Hematopoietic multipotent progenitor cell treated with erythropoietin and hydrocortisone succinate and interleukin-3 and kit ligand, for 4 days (in vitro differentiated cells): ENCODE data around the gene FAM219A.

Source experiments
- DNase-seq: peaks from one replicate; pipeline ENCODE4 v3.0.0-alpha.2; 2015

Gene FAM219A

GRCh38 chr9:34458013-34458958 is at the start of gene FAM219A, which contains the start of gene DNAI1:
FAM219A (minus strand) TSS chr9:34458570; CDS start chr9:34458263, 307 bp downstream.
DNAI1 (plus strand) TSS chr9:34458805; CDS start chr9:34459006, 201 bp downstream.
- DNase-seq = peak; percentile 99

- DNase-seq = no peak
Observed at GRCh38 chr9:34507966-34508365, 49.6 kb upstream of the FAM219A start.

DNA sequence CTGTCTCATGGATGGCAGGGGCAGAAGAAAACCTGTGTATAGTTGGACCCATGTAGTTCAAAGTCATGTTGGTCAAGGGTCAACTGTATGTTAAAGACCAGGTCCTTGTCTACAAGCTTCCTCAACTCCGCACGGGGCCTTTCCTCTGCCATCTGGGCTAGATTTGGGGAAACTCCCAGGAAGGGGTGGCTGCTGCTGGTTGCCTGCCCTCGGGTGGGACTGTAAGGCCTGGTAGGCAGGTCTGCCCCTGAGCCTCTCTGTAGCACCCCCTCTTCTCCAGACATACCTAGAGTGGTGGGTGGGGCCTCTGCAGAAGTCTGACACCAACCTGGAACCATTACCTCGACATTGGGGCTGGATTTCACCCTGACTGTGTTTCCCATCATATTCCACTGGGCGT is 49.2 kb upstream of the FAM219A start:
- DNase-seq = no peak

- no peak for DNase-seq
Observed at GRCh38 chr9:34506623-34507022, 48.3 kb upstream of the FAM219A start.

- no peak for DNase-seq
Observed at GRCh38 chr9:34505370-34506120, 47.2 kb upstream of the FAM219A start.

GRCh38 chr9:34503406-34503805 is 45.0 kb upstream of the FAM219A start:
- no peak for DNase-seq

DNA sequence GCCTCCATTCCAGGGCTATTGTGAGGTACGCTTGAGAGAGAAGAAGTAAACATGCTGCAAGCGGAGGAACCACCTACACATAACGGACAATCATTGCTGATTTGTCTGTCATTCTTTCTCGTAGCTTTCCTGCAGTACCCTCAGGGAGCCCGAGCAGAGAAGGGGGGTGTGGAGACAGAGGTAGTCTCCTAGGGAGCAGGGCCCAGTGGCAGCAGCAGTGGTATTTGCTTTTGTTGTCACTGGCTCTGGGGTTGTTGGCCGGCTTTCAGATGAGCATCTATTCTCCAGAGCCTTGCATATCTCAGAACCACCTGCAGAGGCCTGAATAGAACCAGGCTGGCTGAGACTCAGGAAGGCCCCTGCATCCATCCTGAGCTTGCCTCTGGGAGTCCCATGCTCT is 44.5 kb upstream of the FAM219A start:
- DNase-seq = no peak

- DNase-seq = no peak
Observed at GRCh38 chr9:34502471-34502870, 44.1 kb upstream of the FAM219A start.

GRCh38 chr9:34501889-34502425 is 43.6 kb upstream of the FAM219A start:
- no peak for DNase-seq

- no peak for DNase-seq
Observed at GRCh38 chr9:34501372-34501771, 43.0 kb upstream of the FAM219A start.

- peak; percentile 74 for DNase-seq
Observed at GRCh38 chr9:34500623-34501267, 42.4 kb upstream of the FAM219A start.

GRCh38 chr9:34499076-34499475 is 40.7 kb upstream of the FAM219A start:
- no peak for DNase-seq

DNA sequence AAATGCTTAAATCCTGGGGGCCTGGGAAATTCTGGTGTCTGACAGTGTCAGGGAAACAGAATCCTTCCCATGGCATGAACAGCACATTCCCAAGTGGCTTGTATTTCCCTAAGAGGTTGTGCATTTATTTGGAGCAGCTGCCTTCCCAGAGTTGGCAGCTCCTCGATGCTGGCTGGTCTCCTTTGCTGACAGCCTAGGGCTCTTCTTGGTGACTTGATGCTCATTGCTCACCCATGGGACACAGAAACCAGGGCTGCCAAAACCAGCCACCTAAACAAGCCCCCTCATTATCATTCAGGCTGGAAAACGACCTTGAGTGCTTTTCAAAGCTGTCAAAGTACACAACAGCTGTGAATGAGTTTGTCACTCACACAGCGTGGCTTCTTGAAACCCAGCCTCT is 40.2 kb upstream of the FAM219A start:
- no peak for DNase-seq

GRCh38 chr9:34496149-34496712 is 37.9 kb upstream of the FAM219A start:
- DNase-seq = no peak

DNA sequence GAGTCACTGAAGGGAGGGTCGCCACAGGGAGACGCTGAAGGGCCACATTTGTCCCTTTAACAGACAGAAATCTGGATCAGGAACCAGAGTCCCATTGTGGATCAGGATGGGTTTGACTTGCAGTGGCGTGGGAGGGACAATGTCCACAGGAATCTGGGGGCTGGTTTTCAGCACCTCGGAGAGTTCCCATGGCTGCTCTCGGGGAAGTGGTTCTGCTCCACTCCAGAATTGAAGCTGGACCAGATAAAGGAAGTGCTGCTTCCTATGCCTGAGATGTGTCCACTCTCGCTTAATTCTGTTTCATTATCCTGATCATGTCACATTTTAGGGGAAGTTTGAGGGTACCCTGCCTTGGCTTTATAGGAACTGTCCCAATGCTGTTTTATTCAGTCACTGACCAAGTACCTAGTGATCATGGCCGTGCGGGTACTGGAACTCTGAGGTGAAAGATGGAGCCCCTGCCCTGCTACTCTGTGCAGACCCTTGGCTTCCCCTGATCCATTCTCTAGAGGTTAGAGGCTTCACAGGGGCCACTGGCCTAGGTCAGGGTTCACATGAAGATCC is 35.7 kb upstream of the FAM219A start:
- DNase-seq = peak; percentile 65

GRCh38 chr9:34492051-34492450 is 33.7 kb upstream of the FAM219A start:
- DNase-seq = peak; percentile 17

GRCh38 chr9:34491596-34491995 is 33.2 kb upstream of the FAM219A start:
- no peak for DNase-seq

DNA sequence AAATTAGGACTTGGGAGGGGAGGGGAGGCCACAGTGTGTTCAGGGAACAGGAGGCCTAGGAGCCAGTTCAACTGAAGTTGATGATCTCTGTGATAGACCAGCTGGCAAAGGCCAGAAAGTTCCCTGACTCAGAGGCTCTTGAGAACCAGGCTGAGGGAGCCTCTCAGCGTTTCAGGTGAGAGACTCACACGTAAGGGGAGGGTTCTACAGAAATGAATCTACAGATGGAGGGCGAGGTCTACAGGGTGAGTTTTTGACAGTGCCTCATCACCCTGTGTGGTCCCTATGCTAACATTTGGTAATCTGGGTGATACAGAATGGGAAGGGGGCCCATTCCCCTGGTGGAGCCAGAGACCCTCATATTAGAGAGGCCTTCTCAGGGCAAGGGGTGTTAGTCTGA is 32.4 kb upstream of the FAM219A start:
- no peak for DNase-seq

DNA sequence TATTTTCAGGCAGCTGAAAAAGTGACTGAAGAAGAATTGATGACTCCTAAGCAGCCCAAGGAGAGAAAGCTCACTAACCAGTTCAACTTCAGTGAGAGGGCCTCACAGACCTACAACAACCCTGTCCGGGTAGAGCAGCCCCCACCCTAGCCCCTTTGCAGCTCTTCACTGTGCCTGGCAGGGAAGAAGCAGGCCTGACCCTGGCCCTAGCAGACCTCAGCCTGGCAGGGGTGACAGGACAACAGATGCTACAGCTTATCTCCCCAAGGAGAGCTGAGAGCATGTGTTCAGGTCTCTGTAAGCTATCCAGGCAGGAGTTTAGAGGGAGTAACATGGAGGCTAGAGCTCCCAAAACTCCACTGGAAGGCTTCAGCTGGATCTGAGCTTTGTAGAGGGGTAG is 32.0 kb upstream of the FAM219A start:
- DNase-seq = no peak

- DNase-seq = no peak
Observed at GRCh38 chr9:34486572-34486971, 28.2 kb upstream of the FAM219A start.

- no peak for DNase-seq
Observed at GRCh38 chr9:34485822-34486221, 27.5 kb upstream of the FAM219A start.

GRCh38 chr9:34484678-34485077 is 26.3 kb upstream of the FAM219A start:
- no peak for DNase-seq
